ENCODE results near the gene CD79B.

CD79B gene

DNA sequence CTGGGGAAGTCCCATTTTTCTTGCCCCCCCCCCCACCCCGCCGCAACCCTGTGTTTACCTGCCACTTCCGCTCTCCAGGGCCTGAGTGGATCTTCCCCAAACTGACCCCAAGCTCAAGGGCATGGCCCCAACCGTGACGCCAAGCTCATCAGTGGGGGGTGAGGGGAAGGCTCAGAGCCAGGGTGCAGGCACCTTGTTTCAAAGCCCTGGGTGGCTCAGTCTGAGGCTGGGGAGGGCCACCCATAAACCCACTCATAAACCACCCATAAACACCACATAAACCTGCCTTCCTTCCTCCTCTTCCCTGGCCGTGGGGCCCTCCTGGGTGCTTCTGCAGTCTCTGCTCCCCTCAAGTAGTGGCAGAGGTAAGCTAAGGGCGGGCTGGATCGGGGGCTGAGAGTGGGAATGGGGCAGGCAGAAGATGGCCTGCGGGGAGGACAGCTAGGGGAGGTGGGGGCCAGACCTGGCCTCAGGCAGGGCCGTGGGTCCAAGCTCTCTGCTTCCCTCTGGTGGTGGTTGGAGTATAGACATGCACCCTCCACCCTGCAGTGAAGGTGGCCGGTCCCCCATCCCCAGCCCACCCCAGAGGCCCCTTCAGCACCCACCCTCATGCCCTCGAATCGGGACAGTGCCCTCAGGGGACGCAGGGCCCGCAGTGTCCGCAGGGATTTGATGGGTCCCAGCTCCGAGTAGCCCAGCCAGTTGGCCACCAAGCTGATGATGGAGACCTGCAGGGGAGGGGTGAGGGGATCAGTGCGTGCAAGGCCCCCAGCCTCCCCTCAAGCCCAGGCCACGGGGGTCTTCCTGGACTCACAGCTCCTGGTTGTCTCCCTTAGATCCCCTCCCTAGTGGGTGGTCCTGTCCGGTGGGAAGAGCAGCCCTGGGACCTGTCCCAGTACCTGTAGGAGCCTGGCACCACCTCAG lies 14.6 kb upstream of the CD79B start:
- peak overlapping the region; percentile 34 for H3K4me3 ChIP-seq (ENCODE audit: low read depth, low read length)
- peak; percentile 92 for TF ChIP-seq CTCF (IDR thresholded peaks at IDR 0.05; ENCODE audit: insufficient read depth, low read depth, low read length, missing control alignments)
- peak; percentile 80 for DNase-seq (ENCODE audit: low read depth)

- DNase-seq (ENCODE audit: low read depth), result peak; percentile 63
- TF ChIP-seq CTCF (IDR thresholded peaks at IDR 0.05; ENCODE audit: insufficient read depth, low read depth, low read length, missing control alignments), result peak; percentile 27
- H3K4me3 ChIP-seq (ENCODE audit: low read depth, low read length), result no peak overlapping the region; the same call in 1 of the 2 replicates
These were observed 13.8 kb upstream of the CD79B start for GRCh38 chr17:63945784-63946439.

- H3K4me3 ChIP-seq (ENCODE audit: low read depth, low read length), result no peak overlapping the region
- no peak for DNase-seq (ENCODE audit: low read depth)
- TF ChIP-seq CTCF (IDR thresholded peaks at IDR 0.05; ENCODE audit: insufficient read depth, low read depth, low read length, missing control alignments), result no peak
These were observed 12.8 kb upstream of the CD79B start for GRCh38 chr17:63944736-63945499.

- H3K4me3 ChIP-seq (ENCODE audit: low read depth, low read length), result no peak overlapping the region
- no peak for DNase-seq (ENCODE audit: low read depth)
- peak; percentile 20 for TF ChIP-seq CTCF (IDR thresholded peaks at IDR 0.05; ENCODE audit: insufficient read depth, low read depth, low read length, missing control alignments)
These were observed 11.6 kb upstream of the CD79B start for GRCh38 chr17:63943745-63944144.

GRCh38 chr17:63942309-63942985 lies 10.3 kb upstream of the CD79B start:
- TF ChIP-seq CTCF (IDR thresholded peaks at IDR 0.05; ENCODE audit: insufficient read depth, low read depth, low read length, missing control alignments), result no peak
- H3K4me3 ChIP-seq (ENCODE audit: low read depth, low read length), result no peak overlapping the region
- no peak for DNase-seq (ENCODE audit: low read depth)

- no peak for DNase-seq (ENCODE audit: low read depth)
- H3K4me3 ChIP-seq (ENCODE audit: low read depth, low read length), result no peak overlapping the region
- no peak for TF ChIP-seq CTCF (IDR thresholded peaks at IDR 0.05; ENCODE audit: insufficient read depth, low read depth, low read length, missing control alignments)
These were observed 9.6 kb upstream of the CD79B start for GRCh38 chr17:63941751-63942150.
